GM12878 (cell line): ENCODE results near the gene ZNF608. TPM values are rescaled to one million over a fixed set of nuclear protein-coding genes. Genes with fewer than 3 reads are reported as not detected.

Source experiments
- polyA plus RNA-seq, 11 experiments: library from polyadenylated mRNA; depleted of rRNA in 4 of 11; unstranded in 6 of 11; stranded (reverse) in 5 of 11; fragments of >200 nt; fragmentation: Nextera tagmentation in 4 of 11; fragmentation: Illumina TruSeq in 1 of 11; extraction: Ambion mirVana in 4 of 11; extraction: Trizol in 1 of 11; gene quantifications; 1 replicate in 1 of 11; 2 replicates in 10 of 11; pipeline versions ENCODE4 v1.2.1 to v1.2.3, GENCODE V29; 2011 to 2016; ENCODE audit warnings: inconsistent platforms in 2 of 11, missing spikeins in 2 of 11, low read depth in 1 of 11
- total RNA-seq, 4 experiments: library from RNA; depleted of rRNA in 3 of 4; stranded (reverse); fragments of >200 nt in 3 of 4; fragmentation: Illumina TruSeq in 1 of 4; extraction: Trizol in 1 of 4; gene quantifications; 2 replicates each; pipeline versions ENCODE4 v1.2.1 to v1.2.3, GENCODE V29; 2013 to 2021
- TF ChIP-seq, protein P1 (sequence below): IDR thresholded peaks from 2 replicates; pipeline ENCODE4 v1.6.1; 2012; ENCODE audit warnings: improper control_type of control experiment, low read depth, low read length; ENCODE audit not compliant: insufficient replicate concordance
- TF ChIP-seq, protein P2 (sequence below): fragments of 450-650 bp; IDR thresholded peaks from 2 replicates; pipeline ENCODE4 v1.6.1; 2018; ENCODE audit warnings: mild to moderate bottlenecking, low read depth, moderate library complexity; ENCODE audit not compliant: partially characterized antibody
- TF ChIP-seq, protein P3 (sequence below): IDR thresholded peaks from 2 replicates; pipeline ENCODE4 v1.6.1; 2011; ENCODE audit warnings: borderline replicate concordance, low read depth, mild to moderate bottlenecking, moderate library complexity, low read length; ENCODE audit not compliant: insufficient read depth, poor library complexity, severe bottlenecking
- TF ChIP-seq, protein P4 (sequence below): IDR thresholded peaks from 2 replicates; pipeline ENCODE4 v1.6.1; 2011; ENCODE audit warnings: low read depth, low read length, improper control_type of control experiment, borderline replicate concordance

ZNF608 gene
- total and polyA plus RNA-seq, 10 of the 15 experiments (the other 5 are each of a cell fraction or from before 2014, with no cell fraction given): 0.19 to 6.7 (median 0.64) TPM

DNA sequence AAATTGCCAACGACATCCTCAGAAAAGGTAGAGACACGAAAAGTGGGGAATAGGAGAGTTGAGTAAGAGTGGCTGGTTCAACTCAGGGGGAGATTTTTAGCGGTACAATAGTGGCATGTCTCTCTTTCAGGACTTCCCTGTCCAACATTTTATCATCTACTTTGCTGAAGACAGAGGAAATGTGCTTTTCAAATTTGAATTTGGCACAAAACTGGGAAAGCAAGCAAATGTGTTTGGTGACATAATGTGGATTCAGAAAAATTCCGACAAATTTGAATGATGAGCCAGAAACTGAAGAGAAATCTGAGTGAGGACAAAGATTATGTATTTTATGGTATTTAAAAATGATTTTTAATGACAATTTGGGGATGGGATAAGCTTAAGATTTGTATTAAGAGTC lies 33.6 kb upstream of the ZNF608 start (continued):
- TF ChIP-seq, protein P1, sequence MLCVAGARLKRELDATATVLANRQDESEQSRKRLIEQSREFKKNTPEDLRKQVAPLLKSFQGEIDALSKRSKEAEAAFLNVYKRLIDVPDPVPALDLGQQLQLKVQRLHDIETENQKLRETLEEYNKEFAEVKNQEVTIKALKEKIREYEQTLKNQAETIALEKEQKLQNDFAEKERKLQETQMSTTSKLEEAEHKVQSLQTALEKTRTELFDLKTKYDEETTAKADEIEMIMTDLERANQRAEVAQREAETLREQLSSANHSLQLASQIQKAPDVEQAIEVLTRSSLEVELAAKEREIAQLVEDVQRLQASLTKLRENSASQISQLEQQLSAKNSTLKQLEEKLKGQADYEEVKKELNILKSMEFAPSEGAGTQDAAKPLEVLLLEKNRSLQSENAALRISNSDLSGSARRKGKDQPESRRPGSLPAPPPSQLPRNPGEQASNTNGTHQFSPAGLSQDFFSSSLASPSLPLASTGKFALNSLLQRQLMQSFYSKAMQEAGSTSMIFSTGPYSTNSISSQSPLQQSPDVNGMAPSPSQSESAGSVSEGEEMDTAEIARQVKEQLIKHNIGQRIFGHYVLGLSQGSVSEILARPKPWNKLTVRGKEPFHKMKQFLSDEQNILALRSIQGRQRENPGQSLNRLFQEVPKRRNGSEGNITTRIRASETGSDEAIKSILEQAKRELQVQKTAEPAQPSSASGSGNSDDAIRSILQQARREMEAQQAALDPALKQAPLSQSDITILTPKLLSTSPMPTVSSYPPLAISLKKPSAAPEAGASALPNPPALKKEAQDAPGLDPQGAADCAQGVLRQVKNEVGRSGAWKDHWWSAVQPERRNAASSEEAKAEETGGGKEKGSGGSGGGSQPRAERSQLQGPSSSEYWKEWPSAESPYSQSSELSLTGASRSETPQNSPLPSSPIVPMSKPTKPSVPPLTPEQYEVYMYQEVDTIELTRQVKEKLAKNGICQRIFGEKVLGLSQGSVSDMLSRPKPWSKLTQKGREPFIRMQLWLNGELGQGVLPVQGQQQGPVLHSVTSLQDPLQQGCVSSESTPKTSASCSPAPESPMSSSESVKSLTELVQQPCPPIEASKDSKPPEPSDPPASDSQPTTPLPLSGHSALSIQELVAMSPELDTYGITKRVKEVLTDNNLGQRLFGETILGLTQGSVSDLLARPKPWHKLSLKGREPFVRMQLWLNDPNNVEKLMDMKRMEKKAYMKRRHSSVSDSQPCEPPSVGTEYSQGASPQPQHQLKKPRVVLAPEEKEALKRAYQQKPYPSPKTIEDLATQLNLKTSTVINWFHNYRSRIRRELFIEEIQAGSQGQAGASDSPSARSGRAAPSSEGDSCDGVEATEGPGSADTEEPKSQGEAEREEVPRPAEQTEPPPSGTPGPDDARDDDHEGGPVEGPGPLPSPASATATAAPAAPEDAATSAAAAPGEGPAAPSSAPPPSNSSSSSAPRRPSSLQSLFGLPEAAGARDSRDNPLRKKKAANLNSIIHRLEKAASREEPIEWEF: no peak
- TF ChIP-seq, protein P2, sequence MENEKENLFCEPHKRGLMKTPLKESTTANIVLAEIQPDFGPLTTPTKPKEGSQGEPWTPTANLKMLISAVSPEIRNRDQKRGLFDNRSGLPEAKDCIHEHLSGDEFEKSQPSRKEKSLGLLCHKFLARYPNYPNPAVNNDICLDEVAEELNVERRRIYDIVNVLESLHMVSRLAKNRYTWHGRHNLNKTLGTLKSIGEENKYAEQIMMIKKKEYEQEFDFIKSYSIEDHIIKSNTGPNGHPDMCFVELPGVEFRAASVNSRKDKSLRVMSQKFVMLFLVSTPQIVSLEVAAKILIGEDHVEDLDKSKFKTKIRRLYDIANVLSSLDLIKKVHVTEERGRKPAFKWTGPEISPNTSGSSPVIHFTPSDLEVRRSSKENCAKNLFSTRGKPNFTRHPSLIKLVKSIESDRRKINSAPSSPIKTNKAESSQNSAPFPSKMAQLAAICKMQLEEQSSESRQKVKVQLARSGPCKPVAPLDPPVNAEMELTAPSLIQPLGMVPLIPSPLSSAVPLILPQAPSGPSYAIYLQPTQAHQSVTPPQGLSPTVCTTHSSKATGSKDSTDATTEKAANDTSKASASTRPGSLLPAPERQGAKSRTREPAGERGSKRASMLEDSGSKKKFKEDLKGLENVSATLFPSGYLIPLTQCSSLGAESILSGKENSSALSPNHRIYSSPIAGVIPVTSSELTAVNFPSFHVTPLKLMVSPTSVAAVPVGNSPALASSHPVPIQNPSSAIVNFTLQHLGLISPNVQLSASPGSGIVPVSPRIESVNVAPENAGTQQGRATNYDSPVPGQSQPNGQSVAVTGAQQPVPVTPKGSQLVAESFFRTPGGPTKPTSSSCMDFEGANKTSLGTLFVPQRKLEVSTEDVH: no peak
- TF ChIP-seq, protein P3, sequence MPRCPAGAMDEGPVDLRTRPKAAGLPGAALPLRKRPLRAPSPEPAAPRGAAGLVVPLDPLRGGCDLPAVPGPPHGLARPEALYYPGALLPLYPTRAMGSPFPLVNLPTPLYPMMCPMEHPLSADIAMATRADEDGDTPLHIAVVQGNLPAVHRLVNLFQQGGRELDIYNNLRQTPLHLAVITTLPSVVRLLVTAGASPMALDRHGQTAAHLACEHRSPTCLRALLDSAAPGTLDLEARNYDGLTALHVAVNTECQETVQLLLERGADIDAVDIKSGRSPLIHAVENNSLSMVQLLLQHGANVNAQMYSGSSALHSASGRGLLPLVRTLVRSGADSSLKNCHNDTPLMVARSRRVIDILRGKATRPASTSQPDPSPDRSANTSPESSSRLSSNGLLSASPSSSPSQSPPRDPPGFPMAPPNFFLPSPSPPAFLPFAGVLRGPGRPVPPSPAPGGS: no peak
- TF ChIP-seq, protein P4, sequence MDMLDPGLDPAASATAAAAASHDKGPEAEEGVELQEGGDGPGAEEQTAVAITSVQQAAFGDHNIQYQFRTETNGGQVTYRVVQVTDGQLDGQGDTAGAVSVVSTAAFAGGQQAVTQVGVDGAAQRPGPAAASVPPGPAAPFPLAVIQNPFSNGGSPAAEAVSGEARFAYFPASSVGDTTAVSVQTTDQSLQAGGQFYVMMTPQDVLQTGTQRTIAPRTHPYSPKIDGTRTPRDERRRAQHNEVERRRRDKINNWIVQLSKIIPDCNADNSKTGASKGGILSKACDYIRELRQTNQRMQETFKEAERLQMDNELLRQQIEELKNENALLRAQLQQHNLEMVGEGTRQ: no peak
